Stimulated activated naive CD8-positive, alpha-beta T cell treated with anti-CD3 and anti-CD28 coated beads, Interleukin-15, Interleukin-2, amounts not matched to agents 100 U/mL and 50 U/mL, for 24 hours (primary cell): Measurements from ENCODE around the gene ENTPD1.
A peak's percentile ranks its signal among the peaks of the same experiment; 100 is the strongest.
"Not testable (repeated sequence)": the region's sequence is repeated elsewhere in the genome, so short reads cannot be mapped to it uniquely, and the experiment has no call there.

Experiments used
- ATAC-seq: fragments of 150-1000 bp; cut with Tn5 transposase; one replicate; pipeline ENCODE4 v1.10.0; 2021
- DNase-seq: peaks from one replicate; pipeline ENCODE4 v3.0.0; 2021

The ENTPD1 gene

DNA sequence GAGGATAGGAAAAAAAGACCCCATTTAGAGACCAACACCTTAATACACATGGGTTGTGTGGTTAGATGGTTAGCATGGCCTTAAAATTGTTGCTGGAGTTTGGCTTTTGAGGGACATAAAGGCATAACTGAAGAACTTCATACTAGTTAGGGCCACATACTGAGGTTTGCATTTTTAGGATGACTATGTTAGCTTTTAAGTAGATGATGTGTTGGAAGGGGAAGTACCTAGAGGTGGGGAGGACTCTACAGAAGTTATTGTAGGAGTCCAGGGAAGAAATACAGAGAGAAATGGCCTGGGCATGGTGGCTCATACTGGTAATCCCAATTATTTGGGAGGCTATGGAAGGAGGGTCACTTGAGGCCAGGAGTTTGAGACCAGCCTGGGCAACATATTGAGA lies 40.5 kb downstream of the ENTPD1 start:
- DNase-seq, result no peak
- ATAC-seq, result peak; percentile 41

DNA sequence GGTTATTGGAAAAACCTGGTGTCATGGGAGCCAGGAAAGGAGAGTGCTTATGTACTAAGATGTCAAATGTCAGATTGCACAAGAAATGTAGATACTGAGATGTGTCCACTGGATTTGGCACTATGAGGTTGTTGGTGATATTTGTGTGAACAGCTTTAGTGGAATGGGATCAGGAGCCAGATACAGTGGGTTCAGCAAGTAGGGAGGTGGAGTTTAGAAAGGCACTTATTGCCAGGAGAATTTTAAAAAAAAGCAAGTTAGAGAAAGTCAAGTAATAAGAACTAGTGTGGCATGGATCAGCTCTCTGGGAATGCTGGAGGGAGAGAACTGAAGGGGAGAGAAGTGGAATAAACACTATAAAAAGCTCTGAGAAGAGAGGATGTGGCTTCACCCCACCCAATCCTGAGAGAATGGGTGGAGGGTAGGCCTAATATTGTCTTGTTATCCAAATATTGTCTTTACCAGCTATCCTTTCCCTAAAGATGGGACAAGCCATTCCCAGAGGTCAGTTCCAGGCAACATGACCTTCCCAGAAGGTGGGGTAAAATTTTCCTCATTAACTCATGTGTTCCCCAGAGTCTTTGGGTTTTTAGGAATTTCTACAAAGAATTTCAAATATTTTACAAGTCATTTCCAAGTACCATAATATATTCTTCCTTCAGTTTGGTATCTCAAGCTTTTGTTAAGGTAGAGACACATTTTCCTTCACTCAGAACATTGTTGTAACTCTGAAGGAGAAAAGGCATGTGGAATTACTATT lies 42.3 kb downstream of the ENTPD1 start:
- ATAC-seq, result no peak
- no peak for DNase-seq

GRCh38 chr10:95800286-95800685 lies 44.3 kb downstream of the ENTPD1 start:
- ATAC-seq, DNase-seq: not testable (repeated sequence)

- not testable (repeated sequence) for DNase-seq, ATAC-seq
Observed at GRCh38 chr10:95806687-95807380, 50.9 kb downstream of the ENTPD1 start.

- not testable (repeated sequence) for DNase-seq, ATAC-seq
Observed at GRCh38 chr10:95808705-95809308, 52.8 kb downstream of the ENTPD1 start.

DNA sequence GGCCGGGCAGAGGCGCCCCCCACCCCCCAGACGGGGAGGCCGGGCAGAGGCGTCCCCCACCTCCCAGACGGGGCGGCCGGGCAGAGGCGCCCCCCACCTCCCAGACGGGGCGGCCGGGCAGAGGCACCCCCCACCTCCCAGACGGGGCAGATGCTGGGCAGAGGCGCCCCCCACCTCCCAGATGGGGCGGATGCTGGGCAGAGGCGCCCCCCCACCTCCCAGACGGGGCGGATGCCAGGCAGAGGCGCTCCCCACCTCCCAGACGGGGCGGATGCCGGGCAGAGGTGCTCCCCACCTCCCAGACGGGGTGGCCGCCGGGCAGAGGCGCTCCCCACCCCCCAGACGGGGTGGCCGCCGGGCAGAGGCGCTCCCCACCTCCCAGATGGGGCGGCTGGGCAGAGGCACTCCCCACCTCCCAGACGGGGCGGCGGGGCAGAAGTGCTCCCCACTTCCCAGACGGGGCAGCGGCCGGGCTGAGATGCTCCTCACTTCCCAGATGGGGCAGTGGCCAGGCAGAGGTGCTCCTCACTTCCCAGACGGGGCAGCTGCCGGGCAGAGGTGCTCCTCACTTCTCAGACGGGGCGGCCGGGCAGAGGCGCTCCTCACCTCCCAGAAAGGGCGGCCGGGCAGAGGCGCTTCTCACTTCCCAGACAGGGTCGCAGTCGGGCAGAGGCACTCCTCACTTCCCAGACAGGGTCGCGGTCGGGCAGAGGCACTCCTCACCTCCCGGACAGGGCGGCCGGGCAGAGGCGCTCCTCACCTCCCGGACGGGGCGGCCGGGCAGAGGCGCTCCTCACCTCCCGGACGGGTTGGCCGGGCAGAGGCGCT lies 53.6 kb downstream of the ENTPD1 start:
- DNase-seq, result no peak
- ATAC-seq, result no peak

- DNase-seq (no peak), ATAC-seq (no peak)
Observed at GRCh38 chr10:95810198-95810976, 54.4 kb downstream of the ENTPD1 start.

GRCh38 chr10:95813054-95813685 lies 57.2 kb downstream of the ENTPD1 start:
- ATAC-seq (no peak), DNase-seq (no peak)

DNA sequence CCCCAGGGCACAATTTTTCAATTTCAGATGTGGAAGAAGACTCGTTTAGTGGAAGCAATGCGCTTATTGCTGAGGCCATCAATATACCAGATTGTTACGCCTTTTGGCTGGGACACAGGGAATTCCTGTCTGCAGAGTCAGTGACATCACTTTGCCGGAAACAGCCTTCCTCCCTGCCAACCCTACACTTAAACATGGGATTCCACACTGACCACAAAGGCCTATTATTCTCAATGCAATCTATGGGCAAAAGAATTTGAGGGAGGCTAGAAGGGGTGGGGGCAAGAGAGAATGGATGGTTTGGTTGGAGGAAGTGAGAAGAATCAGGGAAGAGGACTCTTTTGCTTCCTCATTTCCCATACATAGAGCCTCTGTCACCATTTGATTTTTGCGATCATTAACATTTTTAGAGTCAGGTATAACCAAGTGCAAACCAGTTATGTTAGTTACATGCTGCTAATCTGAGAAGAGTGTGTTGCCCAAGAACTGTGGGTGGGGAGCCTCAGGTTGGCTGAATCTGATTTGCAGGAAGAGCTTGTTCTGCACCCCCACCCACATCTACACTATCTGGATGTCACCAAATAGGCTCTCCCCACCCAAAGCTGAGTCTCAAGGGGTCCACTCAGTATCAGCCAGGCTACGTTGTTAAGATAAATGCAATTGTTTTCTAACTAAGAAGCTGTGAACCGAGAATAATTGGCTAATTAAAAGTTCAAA lies 58.2 kb downstream of the ENTPD1 start:
- DNase-seq, result no peak
- ATAC-seq, result no peak

DNA sequence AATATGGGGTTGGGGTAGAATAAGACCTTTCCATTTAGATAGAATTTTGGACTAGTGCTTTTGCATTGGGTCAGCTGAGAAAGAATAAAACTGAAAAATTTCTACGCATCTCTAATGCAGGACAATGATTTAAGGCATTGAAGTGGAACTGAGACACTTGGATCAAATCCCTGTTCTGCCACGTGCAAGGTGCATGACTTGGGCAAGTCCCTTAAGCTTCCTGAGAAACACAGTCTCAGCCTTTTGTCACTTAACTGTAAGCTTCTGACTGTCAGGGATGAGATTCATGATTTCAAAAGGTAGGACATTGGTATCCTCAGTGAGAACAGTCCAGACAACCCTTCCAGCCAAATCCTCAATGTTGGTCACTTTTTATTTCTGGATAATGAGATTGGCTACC lies 59.2 kb downstream of the ENTPD1 start:
- no peak for DNase-seq
- no peak for ATAC-seq

- ATAC-seq (no peak), DNase-seq (no peak)
Observed at GRCh38 chr10:95815701-95816240, 59.8 kb downstream of the ENTPD1 start.

GRCh38 chr10:95818010-95818409 lies 62.0 kb downstream of the ENTPD1 start:
- DNase-seq, result no peak
- ATAC-seq, result no peak

GRCh38 chr10:95818668-95819067 lies 62.7 kb downstream of the ENTPD1 start:
- DNase-seq, result no peak
- no peak for ATAC-seq

GRCh38 chr10:95819620-95820329 lies 63.8 kb downstream of the ENTPD1 start:
- ATAC-seq, result no peak
- DNase-seq, result no peak

DNA sequence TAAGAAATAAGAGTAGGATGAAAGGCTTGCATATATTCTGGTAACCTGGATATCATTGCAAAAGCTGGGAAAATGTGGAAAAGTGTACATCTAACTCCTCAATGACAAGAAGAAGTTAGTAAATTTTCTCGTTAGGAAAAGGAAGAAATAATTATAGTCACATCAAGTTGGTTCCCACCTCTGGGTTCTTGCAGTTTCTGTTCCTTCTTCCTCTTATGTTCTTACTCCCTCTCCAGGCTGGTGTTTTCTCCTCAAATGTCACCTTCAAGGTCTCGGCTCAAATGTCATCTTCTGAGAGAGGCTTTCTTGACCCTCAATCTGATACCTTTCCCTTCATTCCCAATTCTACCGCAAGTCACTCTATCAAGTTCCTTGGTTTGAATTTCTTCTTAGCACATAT lies 64.4 kb downstream of the ENTPD1 start:
- DNase-seq (no peak), ATAC-seq (no peak)

- no peak for DNase-seq
- ATAC-seq, result no peak
Observed at GRCh38 chr10:95821720-95822119, 65.8 kb downstream of the ENTPD1 start.

GRCh38 chr10:95830044-95830443 lies 74.1 kb downstream of the ENTPD1 start:
- ATAC-seq, result no peak
- DNase-seq, result no peak

GRCh38 chr10:95831076-95831475 lies 75.1 kb downstream of the ENTPD1 start:
- DNase-seq (no peak), ATAC-seq (no peak)

- DNase-seq (no peak), ATAC-seq (no peak)
Observed at GRCh38 chr10:95831515-95831914, 75.6 kb downstream of the ENTPD1 start.
